ENCODE data around the gene HHAT. TPM values are rescaled to one million over a fixed set of nuclear protein-coding genes. Genes with fewer than 3 reads are reported as not detected.
"Not testable (repeated sequence)": the region's sequence is repeated elsewhere in the genome, so short reads cannot be mapped to it uniquely, and the experiment has no call there.

HHAT gene
- total RNA-seq, 1 donor from 2014 or later, result 1.9 TPM

DNA sequence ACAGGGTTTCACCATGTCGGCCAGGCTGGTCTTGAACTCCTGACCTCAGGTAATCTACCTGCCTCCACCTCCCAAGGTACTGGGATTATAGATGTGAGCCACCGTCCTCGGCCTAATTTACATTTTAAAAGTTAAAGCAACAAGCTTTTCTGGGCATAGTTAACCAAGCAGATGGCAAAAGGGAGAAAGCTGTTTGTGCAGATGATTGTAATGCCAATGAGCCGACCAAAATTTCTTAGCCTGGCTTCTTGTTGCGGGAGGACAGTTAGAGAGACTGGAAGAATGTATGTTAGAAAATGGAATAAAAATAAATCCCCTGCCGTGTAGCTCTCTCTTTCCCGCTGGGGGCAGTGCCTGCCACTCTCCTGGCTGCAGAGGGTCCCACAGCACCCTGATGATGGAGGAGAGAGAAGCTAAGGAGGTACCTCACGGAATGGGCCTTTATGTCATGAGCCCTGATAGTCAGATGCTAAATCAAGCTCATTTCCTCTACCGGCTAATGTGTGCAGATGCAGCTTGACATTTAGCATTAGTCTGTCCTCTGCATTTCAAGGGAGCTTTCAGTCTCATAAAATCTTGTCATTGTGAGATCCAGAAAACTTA is 87.2 kb downstream of the HHAT start:
- intact Hi-C loops (cut with micrococcal nuclease), result no loop called here
- no peak for ATAC-seq
- DNase-seq, result no peak

DNA sequence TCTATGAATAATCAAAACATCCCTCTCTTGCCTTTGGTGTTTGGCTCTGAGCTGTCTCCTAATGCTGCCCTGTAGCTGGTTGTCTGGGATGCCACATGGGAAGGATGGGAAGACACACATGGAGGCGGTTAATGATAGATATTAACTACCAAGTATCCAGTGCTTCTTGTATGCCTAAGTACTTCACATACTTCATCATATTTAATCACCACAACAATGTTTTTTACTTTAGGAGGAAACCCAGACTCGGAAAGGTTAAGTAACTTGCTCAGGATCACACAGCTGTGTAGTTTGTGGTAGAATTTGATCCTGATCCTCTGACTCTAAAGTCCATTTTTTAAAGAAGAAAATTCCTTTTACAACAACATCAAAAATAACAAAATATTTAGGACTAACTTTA is 88.0 kb downstream of the HHAT start:
- intact Hi-C loops (cut with micrococcal nuclease), result no loop called here
- ATAC-seq (no peak), DNase-seq (no peak)

- ATAC-seq (no peak), DNase-seq (no peak)
- intact Hi-C loops (cut with micrococcal nuclease), result no loop called here
Observed at GRCh38 chr1:210417881-210418280, 89.2 kb downstream of the HHAT start.

GRCh38 chr1:210418863-210419650 is 90.4 kb downstream of the HHAT start:
- DNase-seq, result no peak
- intact Hi-C loops (cut with micrococcal nuclease), result no loop called here
- ATAC-seq, result no peak

DNA sequence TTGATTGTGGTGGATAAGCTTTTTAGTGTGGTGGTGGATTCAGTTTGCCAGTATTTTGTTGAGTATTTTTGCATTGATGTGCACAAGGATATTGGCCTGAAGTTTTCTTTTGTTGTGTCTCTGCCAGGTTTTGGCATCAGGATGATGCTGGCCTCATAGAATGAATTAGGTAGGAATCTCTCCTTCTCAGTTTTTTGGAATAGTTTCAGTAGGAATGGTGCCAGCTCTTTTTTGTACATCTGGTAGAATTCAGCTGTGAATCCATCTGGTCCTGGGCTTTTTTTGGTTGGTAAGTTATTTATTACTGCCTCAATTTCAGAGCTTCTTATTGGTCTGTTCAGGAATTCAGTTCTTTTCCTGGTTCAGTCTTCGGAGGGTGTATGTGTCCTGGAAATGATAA is 98.0 kb downstream of the HHAT start:
- intact Hi-C loops (cut with micrococcal nuclease); ATAC-seq; DNase-seq: not testable (repeated sequence)

DNA sequence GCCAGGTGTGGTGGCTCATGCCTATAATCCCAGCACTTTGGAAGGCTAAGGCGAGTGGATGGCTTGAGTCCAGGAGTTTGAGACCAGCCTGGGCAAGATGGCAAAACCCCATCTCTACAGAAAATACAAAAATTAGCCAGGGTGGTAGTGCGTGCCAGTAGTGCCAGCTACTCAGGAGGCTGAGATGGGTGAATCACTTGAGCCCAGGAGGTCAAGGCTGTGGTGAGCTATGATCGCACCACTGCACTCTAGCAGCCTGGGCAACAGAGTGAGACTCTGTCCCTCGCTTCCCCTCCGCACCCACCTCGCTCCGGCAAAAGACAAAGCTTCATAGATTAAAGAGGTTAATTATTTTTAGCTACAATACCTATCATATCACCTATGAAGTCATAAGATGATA is 100.0 kb downstream of the HHAT start:
- DNase-seq (no peak), ATAC-seq (no peak)
- intact Hi-C loops (cut with micrococcal nuclease), result no loop called here

GRCh38 chr1:210434223-210434622 is 105.5 kb downstream of the HHAT start:
- ATAC-seq (no peak), DNase-seq (no peak)
- intact Hi-C loops (cut with micrococcal nuclease), result no loop called here

- intact Hi-C loops (cut with micrococcal nuclease), result no loop called here
- ATAC-seq, result no peak
- DNase-seq, result no peak
Observed at GRCh38 chr1:210437111-210437510, 108.4 kb downstream of the HHAT start.

DNA sequence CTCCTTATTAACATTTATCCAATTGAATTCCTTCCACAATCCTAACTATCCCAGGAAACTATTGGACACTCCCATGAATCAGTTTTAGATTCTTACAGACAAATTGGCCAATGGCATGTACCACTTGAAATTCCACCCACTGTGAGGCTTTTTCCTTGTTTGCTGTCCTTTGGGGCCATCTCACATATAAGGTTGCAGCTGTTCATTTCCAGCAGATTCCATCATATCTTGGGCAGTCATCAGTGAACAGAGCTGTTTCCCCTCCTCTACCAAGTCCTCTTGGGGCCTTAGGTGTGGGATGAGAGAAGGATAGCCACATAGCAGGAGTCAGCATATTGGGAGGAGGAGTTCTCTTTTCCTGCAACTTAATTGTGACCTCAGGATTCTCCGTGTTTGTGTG is 109.1 kb downstream of the HHAT start:
- ATAC-seq (no peak), DNase-seq (no peak)
- intact Hi-C loops (cut with micrococcal nuclease), result no loop called here

- intact Hi-C loops (cut with micrococcal nuclease), result no loop called here
- no peak for DNase-seq
- no peak for ATAC-seq
Observed at GRCh38 chr1:210438928-210439841, 110.5 kb downstream of the HHAT start.

DNA sequence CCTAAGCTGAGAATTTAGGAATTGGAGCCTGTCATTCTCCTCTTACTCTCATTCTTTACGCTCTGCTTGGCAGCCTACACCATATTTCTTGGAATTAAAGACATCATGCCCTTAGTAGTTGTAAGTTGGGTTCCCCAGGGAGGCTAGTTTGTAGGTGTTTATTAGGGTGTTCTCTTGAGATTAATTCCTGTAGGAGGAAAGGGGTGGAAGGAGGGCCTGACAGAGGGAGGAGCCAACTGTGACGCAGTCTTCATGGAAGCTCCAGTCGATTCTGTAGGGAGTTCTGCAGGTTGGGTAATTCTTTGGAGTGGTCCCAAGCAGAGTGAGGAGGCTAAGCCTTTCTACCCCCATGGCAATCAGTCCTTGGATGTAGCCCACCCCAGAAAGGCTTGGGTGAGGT is 111.4 kb downstream of the HHAT start:
- DNase-seq (no peak), ATAC-seq (no peak)
- intact Hi-C loops (cut with micrococcal nuclease), result no loop called here

DNA sequence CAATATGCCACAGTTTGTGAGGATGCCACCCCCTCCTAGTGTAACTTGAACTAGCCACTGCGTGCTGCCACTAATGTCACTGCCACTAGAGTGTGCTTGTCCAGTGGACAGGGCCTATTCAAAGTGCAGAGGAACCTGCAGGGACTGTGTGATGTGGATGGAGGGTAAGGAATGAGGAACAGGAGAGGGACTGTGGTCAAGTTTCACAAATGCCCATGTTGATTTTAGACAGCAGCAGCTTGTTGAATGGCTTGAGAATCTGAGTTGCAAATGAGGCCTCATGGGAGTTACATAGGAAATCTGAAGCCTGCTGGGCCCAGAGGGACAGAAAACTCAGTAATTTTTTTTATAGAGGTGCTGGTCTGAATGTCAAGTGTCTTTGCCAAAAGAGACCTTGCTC is 112.3 kb downstream of the HHAT start:
- no peak for ATAC-seq
- DNase-seq, result no peak
- intact Hi-C loops (cut with micrococcal nuclease), result no loop called here

DNA sequence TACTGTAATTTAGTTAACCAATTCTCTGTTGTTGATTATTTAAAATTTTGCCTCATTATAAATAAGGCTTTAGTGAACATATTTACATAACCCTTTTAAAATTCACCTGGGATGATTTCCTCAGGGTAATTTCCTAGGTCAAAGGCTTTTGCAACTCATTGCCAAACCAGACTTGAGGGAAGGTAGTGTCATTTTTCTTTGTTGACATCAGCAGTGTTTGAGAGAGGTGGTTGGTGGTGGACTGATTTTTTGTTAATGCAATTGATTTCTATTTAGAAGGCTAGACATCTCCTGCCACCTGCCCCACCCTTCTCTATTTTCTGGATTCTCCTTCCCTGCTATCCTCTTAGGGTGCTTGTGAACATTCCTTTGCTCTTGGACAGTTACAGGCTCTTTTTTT is 116.8 kb downstream of the HHAT start:
- ATAC-seq (no peak), DNase-seq (no peak)
- intact Hi-C loops (cut with micrococcal nuclease), result no loop called here

DNA sequence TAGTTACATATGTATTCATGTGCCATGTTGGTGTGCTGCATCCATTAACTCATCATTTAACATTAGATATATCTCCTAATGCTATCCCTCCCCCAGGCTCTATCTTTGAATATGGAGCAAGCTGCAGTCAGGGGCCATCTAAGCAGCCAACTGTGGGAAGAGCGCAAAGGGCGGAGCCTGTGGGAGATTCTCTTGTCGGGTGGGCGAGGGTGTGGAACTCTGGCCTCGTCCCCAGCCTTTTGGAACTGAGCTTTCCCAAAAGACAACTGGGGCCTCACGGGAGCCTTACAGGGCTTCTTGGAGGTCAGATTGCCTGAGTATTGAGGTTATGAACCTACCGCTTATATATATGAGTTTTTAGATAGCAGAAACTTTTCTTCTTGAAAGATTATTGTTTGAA is 117.2 kb downstream of the HHAT start:
- DNase-seq (no peak), ATAC-seq (no peak)
- intact Hi-C loops (cut with micrococcal nuclease), result no loop called here

DNA sequence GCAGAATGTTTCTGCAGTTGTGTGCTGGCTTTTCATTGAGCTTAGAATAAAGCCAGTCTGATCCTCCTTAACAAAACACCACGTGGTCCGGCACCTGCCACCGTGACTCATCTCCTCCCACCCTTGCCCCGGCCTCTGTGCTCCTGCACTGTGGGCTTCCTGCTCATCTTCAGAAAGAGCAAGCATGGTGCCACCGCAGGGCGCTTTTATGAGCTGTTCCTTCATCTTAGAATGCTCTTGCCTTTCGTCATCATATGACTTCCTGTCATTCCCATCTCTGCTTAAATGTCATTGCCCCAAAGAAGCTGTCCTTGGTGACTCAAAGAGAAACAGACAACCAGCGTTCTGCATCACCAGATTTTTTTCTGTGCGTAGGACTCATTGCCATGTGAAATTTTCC is 117.8 kb downstream of the HHAT start:
- DNase-seq (no peak), ATAC-seq (no peak)
- intact Hi-C loops (cut with micrococcal nuclease), result no loop called here

- intact Hi-C loops (cut with micrococcal nuclease), result no loop called here
- no peak for DNase-seq
- ATAC-seq, result no peak
Observed at GRCh38 chr1:210447456-210448057, 118.9 kb downstream of the HHAT start.

GRCh38 chr1:210448297-210448892 is 119.7 kb downstream of the HHAT start:
- DNase-seq, result no peak
- ATAC-seq, result no peak
- intact Hi-C loops (cut with micrococcal nuclease), result no loop called here

- intact Hi-C loops (cut with micrococcal nuclease), result loop anchor here (10.0 kb wide), 1 partner anchor 669 kb away; no protein-coding TSS in a partner anchor
- ATAC-seq, result no peak
- DNase-seq, result no peak
Observed at GRCh38 chr1:210455840-210456603, 127.3 kb downstream of the HHAT start.
